ENCODE measurements around the gene GPR89A. TPM values are rescaled to one million over a fixed set of nuclear protein-coding genes. Genes with fewer than 3 reads are reported as not detected.

Gene GPR89A
- total and polyA plus RNA-seq, 2 of the 8 experiments (the other 6 are each of a cell fraction or from before 2014, with no cell fraction given) = 26.8 to 46.6 TPM

DNA sequence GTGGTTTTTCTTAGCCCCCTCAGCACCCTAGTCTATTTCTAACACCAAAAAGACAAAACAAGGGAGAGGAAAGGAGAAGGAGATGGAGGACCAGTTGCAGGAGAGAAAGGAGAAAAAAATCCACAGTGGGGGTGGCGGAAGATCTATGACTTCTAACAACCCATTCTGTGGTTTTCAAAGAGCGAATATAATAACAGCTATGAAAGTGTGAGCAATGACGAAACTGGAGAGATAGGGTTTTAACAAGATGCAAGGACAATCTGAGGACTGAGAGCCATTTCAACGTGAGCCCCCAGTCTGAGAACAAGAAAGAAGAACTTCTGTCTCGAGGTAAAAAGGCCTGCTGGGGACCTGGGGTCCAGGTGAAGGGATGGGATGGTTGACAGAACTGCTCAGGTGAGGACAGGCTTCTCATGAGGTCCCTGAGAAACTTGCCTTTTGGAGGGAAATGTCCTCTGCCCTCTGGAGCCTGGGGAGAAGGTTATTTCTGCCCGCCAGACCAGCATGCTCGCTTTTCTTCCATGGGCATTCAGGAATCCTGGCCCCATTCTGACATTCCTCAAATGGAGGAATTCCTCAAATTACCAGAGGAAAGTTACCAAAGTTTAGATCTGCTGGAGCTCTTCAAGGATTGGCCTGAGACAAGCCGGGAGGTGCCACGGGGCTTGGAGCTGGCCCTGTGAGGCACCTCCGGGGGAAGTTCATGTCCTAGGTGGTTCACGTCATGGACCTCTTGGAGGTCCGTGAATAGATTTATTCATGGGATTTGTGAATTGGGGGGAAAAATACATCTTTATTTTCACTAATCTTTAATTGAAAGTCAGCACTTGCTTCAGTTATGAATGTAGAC, 111.7 kb downstream of the GPR89A start, which contains the start of gene CD160 (continued):
- no peak for TF ChIP-seq EZH2 (IDR thresholded peaks at IDR 0.05; ENCODE audit: low read depth, low read length, severe bottlenecking)
- TF ChIP-seq TBP (IDR thresholded peaks at IDR 0.05; ENCODE audit: low read depth, low read length) = no peak
- no peak for TF ChIP-seq ZNF274 (IDR thresholded peaks at IDR 0.05; ENCODE audit: borderline replicate concordance, extremely low read depth, low read length)
- no peak for TF ChIP-seq RNF2 (IDR thresholded peaks at IDR 0.05; ENCODE audit: borderline replicate concordance, low read depth, low read length, missing control alignments, poor library complexity, severe bottlenecking)
- no peak for TF ChIP-seq GABPA (IDR thresholded peaks at IDR 0.05; ENCODE audit: borderline replicate concordance, insufficient read depth, low read length)
- TF ChIP-seq JUN (IDR thresholded peaks at IDR 0.05; ENCODE audit: low read depth, low read length) = no peak
- TF ChIP-seq SP2 (IDR thresholded peaks at IDR 0.05; ENCODE audit: low read length) = no peak
- TF ChIP-seq BCL11A (IDR thresholded peaks at IDR 0.05; ENCODE audit: low read depth in 2 of 2, low read length in 2 of 2) = no peak
- TF ChIP-seq HDAC6 (IDR thresholded peaks at IDR 0.05; ENCODE audit: low read depth, low read length) = no peak
- TF ChIP-seq CBX5 (IDR thresholded peaks at IDR 0.05; ENCODE audit: low read depth, low read length) = no peak
- no peak for TF ChIP-seq PHF8 (conservative IDR thresholded peaks at IDR 0.05; ENCODE audit: low read depth, low read length)
- TF ChIP-seq RFX5 (IDR thresholded peaks at IDR 0.05; ENCODE audit: borderline replicate concordance, low read depth, low read length) = no peak

Other genes with a start within 250 kb of the GPR89A start
- gene NBPF20, start 182.4 kb upstream of the GPR89A start, total RNA-seq (2021; fragmentation: NEBNext Ultra II Directional; extraction: Animal tissue kit (Norgen Biotek cat#: 25700)) = 0.31 and 0.37 TPM in 2 replicates
- gene NBPF20, start 182.4 kb upstream of the GPR89A start, polyA plus RNA-seq (2011; rRNA removed) = 0.27 and 0.42 TPM in 2 replicates
- not detected in 2 replicates for gene PDZK1, start 99.4 kb downstream of the GPR89A start, total RNA-seq (2021; fragmentation: NEBNext Ultra II Directional; extraction: Animal tissue kit (Norgen Biotek cat#: 25700))
- 0.08 and 0.17 TPM in 2 replicates for gene PDZK1, start 99.4 kb downstream of the GPR89A start, polyA plus RNA-seq (2011; rRNA removed)
- gene CD160, start 111.5 kb downstream of the GPR89A start, total RNA-seq (2021; fragmentation: NEBNext Ultra II Directional; extraction: Animal tissue kit (Norgen Biotek cat#: 25700)) = not detected in 2 replicates
- gene CD160, start 111.5 kb downstream of the GPR89A start, polyA plus RNA-seq (2011; rRNA removed) = not detected in 2 replicates
- gene RNF115, start 216.1 kb downstream of the GPR89A start, total RNA-seq (2021; fragmentation: NEBNext Ultra II Directional; extraction: Animal tissue kit (Norgen Biotek cat#: 25700)) = 10.2 and 10.8 TPM in 2 replicates
- 3.0 and 4.7 TPM in 2 replicates for gene RNF115, start 216.1 kb downstream of the GPR89A start, polyA plus RNA-seq (2011; rRNA removed)
- 26.2 and 26.8 TPM in 2 replicates for gene POLR3C, start 216.2 kb downstream of the GPR89A start, total RNA-seq (2021; fragmentation: NEBNext Ultra II Directional; extraction: Animal tissue kit (Norgen Biotek cat#: 25700))
- 23.7 and 26.8 TPM in 2 replicates for gene POLR3C, start 216.2 kb downstream of the GPR89A start, polyA plus RNA-seq (2011; rRNA removed)
- gene NUDT17, start 237.6 kb downstream of the GPR89A start, total RNA-seq (2021; fragmentation: NEBNext Ultra II Directional; extraction: Animal tissue kit (Norgen Biotek cat#: 25700)) = 2.7 and 2.8 TPM in 2 replicates
- 4.1 and 5.1 TPM in 2 replicates for gene NUDT17, start 237.6 kb downstream of the GPR89A start, polyA plus RNA-seq (2011; rRNA removed)

Data from H1 (cell line).